GM19467 (cell line): Measurements from ENCODE around the gene PLCH1.

Source experiments
- ATAC-seq: cut with Tn5 transposase; IDR thresholded peaks from one replicate; pipeline ENCODE4 v1.9.1; 2021; ENCODE audit warnings: mild to moderate bottlenecking, moderate library complexity; ENCODE audit not compliant: unreplicated experiment

Gene PLCH1

DNA sequence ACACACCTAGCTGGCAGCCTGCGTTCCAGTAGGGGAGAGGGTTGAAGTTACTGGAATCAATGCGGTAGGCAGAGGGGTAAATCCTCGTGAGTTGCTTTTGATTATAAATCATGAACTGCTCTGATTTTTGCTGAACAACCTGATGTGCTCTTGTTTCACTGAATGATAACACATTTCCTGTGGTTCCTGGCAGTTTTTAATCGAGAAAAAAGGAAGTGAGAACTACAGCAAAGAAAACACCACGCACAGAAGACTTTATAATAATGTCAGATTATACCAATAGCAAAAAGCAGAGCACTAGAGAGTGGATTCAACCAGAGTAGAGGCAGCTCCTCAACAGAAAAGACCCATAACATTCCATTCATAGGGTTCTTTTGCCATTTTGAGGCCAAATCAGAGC lies 250.5 kb downstream of the PLCH1 start:
- ATAC-seq: no peak

DNA sequence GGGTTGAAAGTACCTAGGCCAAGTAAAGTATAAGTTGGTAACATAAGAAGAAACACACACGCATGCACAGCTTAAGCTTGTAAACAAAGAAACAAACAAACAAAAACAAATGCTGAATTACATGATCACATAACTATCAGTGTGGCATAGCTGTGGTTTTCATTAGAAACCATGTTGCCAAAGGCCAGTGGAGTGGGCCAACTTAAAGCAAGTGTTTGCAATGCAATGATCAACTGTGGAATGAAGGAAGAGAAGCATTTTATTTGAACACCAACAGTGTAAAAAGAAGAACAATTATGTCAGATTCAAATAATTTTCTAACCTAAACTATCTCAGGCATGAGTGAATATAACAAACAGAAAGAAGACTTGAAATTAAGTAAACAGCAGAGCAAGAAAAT lies 252.0 kb downstream of the PLCH1 start:
- ATAC-seq: no peak

DNA sequence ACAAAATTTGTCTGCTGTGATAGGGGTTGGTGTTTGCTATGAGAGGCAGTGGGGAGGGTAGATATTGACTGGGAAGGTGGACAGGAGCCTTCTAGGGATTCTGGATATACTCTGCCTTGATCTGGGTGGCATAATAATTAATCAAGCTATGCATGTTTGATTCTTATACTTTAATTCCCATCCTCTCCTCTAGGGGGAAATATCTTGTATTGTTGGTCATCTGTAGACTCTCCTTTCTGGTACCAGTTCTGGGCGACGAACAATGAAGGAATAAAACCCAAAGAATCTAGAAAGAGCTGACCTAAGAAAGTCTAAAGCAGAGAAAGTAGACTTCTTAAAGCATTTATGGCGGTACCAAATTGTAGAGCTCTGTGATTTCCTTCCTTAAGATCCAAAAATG lies 253.2 kb downstream of the PLCH1 start:
- ATAC-seq: no peak

DNA sequence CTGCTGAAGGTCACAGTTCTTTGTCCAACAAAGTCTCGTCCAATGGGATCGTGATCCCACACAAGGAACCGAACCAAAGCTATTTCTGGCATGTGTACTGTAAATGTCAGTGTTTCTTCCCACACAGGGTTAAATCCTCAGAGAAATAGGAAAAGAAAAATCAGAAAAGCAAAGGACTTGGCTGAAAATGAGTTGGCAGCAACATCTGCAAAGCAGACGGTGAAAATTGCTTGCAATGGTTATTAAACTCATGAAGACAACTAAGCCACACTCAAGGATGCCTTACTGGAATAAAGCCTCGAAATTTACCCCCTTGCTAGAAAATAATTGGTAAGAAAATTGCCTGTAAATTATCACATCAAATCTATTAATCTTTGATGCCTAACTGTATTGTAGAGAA lies 256.2 kb downstream of the PLCH1 start:
- no peak for ATAC-seq

DNA sequence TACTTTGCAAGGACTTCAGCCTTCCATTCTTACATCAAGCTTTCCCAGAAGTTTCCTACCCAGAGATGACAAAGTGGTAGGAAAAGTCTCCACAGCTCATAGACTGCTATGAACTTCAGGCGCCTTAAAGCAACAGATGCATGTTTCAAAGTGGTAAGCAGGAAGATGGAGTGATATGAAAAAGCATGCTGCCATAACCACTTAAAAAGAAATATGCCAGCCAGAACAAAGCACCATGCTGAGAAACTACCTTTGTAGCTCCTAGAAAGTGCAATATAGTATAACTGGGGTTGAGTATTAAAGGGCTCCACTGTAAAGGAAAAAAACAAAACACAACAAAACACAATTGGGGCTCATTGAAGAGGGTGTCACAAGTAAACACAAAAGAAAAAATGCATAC lies 259.0 kb downstream of the PLCH1 start:
- ATAC-seq: no peak

DNA sequence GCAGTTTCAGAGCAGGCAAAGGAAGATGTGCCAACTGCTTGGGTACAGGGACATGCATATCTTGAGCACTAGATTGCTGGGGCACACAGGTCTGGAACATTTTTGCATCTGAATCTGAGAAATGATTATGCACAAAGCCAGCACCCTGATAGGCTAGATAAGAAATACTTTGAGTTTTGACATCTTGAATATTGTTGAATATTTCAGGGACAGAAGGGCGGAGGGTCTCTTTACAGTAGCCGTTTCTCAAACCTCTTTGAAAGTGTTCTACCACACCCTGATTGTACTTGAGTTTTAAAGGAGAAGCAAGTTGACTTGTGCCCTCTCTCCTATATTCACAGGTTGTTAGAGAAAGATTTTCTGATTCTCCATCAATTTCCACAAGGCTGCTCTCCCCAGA lies 263.3 kb downstream of the PLCH1 start:
- no peak for ATAC-seq

DNA sequence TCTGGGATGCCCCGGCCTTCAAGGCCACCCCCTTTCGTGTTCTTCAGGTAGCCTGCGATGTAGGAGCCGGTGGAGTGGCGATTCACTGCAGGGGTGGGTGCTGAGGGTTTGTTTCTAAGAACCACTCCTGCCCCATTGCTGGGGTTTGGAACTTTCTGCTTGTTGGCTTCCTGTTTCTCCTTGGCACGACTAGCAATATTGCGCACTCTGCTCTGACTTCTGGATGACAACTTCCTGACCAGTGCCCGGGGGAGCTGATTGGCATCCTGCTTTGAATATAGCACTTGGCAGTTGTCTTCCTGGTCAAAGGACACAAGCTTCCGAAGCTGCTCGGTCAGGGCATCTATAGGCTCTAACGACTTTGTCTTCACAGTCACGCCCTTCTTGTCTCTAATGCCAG lies 263.8 kb downstream of the PLCH1 start:
- ATAC-seq: no peak

DNA sequence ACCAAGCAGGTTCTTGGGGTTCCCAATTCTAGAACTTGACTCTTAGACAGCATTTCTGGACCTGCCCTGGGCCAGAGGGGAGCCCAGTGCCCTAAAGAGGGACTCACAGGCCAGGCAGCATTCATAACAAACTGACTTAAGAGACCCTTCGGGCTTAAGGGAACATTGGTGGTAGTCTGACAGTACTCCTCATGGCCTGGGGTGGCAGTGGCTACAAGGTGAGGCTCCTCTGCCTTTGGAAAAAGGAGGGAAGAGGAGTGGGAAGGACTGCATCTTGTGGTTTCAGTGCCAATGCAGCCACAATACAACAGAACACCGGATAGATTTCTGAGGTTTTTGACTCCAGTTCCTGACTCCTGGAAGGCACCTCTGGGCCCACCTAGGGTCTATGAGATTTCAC lies 279.2 kb downstream of the PLCH1 start:
- no peak for ATAC-seq

DNA sequence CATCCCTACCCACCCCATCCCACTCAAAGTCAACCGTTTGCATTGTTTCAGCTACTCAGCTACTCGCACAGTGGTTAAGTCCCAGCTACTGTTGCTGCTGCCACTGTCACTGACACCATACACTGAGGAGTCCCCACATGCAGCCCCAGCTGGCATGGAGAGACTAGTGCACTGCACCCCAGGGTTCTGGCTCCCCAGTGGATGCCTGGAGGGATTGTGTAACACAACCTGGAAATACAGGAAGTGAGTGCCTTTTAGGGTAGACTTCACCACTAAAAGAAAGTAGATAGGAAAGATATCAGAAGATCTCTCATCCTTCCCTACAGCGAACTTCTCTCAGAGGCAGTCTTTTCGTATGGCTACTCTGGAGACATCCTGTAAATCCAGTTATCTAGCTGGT lies 282.2 kb downstream of the PLCH1 start:
- no peak for ATAC-seq

DNA sequence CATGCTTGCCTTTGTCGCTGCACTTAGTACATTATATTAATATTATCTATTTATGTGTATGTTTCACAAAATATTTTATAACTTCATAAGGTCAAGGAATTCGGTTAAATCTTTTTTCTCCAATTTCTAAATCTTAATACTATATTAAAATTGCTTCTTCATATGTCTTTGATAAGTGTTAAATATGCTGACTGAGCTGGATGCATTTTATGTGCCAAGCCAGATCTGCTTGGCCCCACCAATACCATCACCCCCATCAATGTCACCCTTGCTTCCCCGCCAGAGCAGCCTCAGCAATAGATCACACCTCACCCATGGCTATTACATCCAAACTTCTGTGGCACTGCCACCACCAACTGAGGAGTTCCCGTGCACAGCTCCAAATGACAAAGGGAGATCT lies 287.3 kb downstream of the PLCH1 start:
- ATAC-seq: no peak

DNA sequence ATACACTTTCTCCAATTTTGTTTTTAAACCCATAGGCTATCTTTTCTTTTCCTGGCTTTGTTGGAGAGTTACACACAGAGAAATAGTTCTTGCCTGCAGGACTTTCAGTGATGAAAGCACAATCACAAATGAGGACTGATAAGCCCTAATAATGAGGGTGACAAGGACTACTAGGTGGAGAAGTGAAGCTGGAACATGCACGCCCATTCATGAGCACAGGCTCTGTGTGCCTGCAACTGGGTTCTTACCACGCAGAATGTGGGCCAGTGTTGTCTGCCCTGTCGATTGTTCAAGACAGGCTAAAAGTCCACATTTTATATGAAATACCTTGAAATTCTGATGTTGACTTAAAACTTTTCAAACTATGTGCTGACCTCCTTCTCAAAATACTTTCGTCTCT lies 289.1 kb downstream of the PLCH1 start:
- no peak for ATAC-seq

DNA sequence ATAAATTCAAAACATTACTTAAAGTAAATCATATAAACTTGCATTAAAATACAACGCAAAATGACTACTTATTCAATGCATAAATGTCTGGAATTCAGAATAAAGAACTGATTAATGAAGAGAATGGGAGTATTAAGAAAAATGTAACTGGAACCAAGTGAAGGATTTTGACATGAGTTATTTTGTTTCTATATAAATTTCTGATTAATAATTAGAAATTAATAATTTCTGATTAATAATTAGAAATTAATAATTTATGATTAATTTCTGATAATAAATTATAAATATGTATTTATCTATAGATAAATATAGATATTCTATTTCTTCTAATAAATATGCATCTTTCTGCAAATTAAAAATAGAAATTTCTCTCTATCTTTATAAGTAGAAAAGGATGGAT lies 291.4 kb downstream of the PLCH1 start:
- no peak for ATAC-seq

DNA sequence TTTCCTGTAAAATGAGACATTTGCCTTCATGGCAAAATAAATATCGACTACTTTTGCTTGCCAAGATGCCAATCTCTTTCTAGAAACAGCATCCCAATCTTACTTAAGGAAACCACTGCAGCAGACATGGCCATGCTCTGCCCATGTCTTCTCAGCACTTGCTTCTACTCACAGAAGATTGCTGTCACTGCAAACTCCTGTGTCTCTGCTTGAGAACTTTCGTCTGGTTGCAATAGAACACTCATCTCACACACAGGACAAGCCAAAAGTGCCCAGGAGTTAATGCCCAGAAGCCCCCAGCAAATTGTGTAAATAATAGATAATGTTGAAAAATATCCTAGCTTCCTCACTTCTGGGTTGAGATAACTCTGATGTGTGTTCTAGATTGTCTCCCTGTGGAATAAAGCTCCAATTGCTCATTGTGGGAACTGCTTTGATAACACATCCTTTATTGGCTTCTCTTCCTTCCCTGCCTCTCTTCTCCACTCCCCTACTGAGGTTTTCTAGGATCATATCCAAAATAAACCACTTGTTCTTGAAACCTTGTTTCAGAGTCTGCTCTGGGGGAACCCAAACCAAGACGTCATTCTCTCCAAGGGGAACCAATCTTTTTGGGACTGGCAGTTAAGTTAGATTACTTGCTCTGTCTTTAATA lies 295.1 kb downstream of the PLCH1 start:
- no peak for ATAC-seq

DNA sequence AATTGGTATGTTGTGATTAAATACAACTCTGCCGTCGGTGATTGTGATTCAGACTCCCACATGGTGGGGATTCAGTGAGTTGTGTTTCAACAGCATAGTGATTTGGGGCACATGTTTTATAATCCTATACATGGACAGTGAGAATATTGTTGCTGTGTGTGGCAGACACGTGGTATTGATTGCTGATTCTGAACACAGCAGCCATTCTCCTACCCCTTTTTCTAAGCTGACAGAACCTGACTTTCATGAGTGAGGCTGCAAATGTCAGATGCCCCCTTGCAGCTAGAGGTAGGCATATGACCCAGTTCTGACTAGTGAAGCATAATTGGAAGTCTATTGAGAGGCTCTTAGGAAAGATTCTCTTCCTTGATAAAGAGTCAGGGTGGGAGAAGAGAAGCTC lies 296.3 kb downstream of the PLCH1 start:
- no peak for ATAC-seq

DNA sequence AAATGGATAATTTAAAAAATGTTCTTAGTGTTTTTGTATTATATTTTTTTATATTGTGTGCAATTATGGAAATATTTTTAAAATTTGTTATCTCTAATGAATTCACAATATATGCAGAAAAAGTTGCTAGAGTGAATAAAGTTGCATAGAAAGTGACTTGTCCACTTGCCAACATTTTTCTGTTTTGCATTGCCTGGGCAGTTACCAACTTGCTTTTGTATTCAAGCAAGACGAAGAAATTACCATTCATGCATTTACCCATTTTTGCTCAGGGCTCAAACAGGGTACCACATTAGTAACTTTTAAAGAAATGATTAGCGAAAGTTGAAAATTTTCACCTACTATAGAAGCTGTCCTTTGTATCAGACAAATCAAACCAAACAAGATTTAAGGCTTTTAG lies 298.5 kb downstream of the PLCH1 start:
- ATAC-seq: no peak

DNA sequence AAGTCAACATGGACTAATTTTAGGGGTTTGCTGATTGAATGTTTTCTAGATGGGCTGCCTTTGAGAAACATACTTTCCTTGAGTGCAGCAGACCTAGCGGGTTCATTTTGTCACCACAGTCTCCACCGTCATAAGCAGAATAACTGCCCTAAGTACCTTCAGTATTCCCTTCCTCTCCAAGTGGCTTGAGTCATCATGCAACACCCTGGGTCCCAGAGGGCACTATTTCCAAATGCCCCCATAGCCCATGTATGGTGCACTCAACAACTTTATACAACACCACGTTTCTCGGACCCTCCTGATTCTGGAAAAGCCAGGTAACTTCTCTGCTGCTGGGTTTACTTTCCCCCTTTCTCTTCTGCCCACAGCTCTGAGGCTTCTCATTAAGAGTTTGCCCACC lies 300.1 kb downstream of the PLCH1 start:
- ATAC-seq: no peak

DNA sequence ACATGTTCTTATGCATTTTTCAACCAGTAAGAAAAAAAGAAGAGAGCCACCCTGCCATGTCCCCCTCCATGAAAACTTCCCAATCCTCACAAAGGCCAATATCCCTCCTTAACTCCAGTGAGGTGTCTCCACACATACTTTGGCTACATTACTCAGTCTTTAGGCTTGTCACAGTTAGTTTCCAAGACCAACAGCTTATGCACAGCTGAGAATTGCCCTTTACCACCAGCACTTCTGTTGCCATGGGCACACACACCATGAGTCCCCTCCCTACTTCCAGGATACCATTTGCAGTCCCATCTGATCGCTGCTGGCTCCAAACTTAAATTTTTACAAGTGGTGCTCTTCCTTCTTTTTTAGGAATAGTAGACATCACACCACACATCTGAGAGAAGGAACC lies 301.1 kb downstream of the PLCH1 start:
- no peak for ATAC-seq

DNA sequence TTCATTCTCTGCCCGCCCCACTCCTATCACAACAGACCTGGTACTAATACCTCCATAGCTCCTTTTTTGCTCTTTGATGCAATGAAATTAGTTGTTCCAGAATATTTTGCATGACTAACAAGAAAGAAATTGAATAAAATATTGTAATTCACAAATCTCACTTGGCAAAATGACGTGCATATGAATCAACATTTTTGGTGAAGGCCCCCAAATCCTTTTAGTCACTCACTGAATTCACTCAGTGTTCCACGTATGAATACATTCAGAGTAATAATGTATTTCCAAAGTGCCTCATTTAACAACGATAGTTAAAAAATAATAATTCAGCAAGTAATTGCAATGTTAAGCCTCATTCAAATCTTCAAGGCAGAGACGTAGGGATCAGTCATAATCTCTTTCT lies 302.8 kb downstream of the PLCH1 start:
- ATAC-seq: no peak

DNA sequence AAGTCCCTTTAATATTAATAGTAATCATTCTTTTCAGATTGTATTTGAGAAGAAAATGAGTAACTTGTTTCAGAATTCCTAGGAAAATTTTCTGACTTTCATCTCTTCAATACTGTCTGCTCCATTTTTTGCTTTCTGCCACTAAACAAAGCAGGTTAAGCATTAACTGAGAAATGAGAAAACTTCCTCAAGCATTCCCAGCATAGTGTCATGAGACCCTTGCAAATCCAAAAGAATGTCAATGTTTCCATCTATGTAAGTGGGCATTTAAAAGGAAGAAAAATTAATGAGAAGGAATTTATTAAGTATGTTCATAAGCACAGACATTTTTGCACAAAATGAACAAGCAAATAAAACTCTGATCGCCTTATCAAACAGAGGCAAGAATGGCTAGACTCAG lies 303.4 kb downstream of the PLCH1 start:
- ATAC-seq: no peak

DNA sequence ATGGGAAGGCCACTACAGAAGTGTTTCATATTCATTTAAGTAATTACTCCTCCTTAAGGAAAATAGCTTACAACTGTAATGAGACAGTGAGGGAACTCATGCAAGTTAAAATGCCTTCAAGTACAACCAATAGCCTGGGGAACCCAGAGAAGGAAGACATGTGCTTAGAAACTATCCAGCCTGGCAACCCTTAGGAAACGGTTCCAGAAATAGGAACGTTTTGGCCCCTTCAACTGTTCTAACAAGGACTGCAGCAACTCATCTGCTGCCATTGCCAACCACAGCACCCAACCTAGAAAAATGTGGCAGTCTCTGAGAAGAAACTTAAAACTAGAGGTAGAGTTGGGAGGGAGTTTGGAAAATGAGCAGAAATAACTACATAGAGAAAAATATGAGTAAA lies 303.8 kb downstream of the PLCH1 start:
- no peak for ATAC-seq

DNA sequence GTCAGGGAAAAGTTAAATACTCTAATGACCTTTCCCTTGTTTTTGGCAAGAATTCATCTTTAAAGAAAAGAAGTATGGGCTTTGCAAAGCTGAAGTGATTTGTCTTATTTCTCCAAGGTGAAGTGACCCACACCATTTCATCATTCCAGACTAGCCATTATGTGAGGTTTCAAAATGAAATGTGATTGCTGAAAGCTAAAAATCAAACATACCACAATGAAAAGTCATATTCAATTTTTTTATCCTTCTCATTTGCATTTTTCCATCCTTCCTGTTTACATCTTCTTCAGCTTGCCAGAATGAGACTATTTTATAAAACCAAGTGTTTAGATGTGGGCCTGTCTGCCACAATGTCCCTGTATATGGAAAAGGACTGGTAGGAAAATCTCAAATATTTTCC lies 309.1 kb downstream of the PLCH1 start:
- no peak for ATAC-seq

DNA sequence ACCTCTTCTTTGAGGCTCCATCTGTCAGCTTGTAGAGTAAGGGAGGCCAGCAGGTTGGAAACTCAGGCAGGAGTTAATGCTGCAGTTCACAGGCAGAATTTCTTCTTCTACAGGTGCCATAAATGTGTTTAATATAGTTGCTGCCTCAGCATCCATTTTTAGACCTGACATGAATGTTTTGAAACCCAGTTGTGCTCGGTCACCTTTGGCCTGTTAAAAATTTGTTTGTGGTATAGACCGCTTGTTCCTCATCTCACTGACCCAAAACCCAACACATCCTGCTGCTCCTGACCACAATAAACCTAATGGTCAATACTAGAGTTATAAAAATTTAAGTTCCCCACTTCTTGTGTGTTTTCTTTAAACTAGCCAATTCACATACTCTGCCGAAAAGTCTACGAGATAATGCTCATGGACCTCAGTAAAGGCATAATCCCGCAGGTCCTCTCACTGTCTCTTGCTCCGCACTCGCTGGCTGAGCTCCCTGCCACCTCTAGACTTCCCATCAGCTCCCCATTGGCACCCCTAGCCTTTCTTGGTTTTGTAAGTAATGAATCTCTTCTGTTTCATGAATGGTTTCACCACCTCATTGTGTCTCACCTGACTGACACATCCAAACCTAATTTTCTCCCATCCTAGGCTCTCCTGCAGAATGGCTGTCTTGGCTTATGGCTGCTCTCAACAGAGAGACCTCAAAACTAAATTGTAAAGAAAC lies 312.9 kb downstream of the PLCH1 start:
- ATAC-seq: no peak

DNA sequence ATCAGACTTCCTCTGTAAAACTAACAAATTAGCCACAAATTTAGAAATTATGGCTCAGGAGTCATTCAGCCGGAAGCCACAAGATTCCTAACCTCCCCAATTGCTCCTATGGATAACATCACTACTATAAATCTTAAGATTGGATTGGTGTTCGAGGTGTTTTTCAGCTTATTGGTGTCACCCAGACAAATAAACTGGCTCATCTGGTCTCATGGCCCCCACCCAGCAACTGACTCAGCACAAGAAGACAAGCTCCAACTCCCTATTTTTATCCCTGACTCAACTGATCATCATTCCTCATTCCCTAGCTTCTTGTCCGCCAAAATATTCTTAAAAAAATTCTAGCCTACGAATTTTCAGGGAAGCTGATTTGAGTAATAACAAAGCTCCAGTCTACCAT lies 316.3 kb downstream of the PLCH1 start:
- ATAC-seq: no peak
